Measurements from ENCODE around the gene ELK4. TPM values are rescaled to one million over a fixed set of nuclear protein-coding genes. Genes with fewer than 3 reads are reported as not detected.

ELK4 gene
- total and polyA plus RNA-seq, 2 donors (not counting 3 experiments of a cell fraction or from before 2014, with no cell fraction given) = 8.7 to 107 TPM

- peaks cover 0 to 2% of the 10 kb centered on the region in 2 experiments for H3K36me3 ChIP-seq (ENCODE audit: control insufficient read depth in 2 of 2, extremely low read depth in 1 of 2, insufficient read depth in 2 of 2, low read length in 2 of 2)
- dilution Hi-C loops (cut with MboI; ENCODE audit: extremely low pct_ligation_motif_present, low sequenced_read_pairs) (no loop called here), intact Hi-C loops (cut with micrococcal nuclease) (no loop called here)
- ChIA-PET CTCF (interaction anchor here (1.3 to 5.3 kb wide), 12 partner anchors 9 to 377 kb away, joined by 3 to 57 read pairs (median 8); partner anchors contain the start of gene ELK4), POLR2A (interaction anchor here (3.8 kb wide), 1 partner anchor 30 kb away, joined by 16 read pairs; no protein-coding TSS in a partner anchor)
- no TSS peak for BruUV-seq (replicated peaks)
- FAIRE-seq (peak; percentile 94), DNase-seq (ENCODE audit: low read depth, low spot score) (peak; percentile 94)
- peak overlapping the region; percentile 71 for H3K4me2 ChIP-seq (ENCODE audit: insufficient read depth, low read length)
- H4K20me1 ChIP-seq (replicated peaks; ENCODE audit: control insufficient read depth, extremely low read depth, insufficient read depth, low read length) = no peaks in the 10 kb centered on the region
- H3K27ac ChIP-seq (ENCODE audit: insufficient read depth, low read depth, low read length) = peak overlapping the region; percentile 98
- H3K27me3 ChIP-seq (ENCODE audit: control insufficient read depth in 2 of 2, insufficient read depth in 2 of 2, low read length in 2 of 2) = no peaks in the 10 kb centered on the region
- H3K4me1 ChIP-seq (ENCODE audit: control insufficient read depth, extremely low read depth, insufficient read depth, low read length) = peaks cover 41% of the 10 kb centered on the region
- H3K9me3 ChIP-seq (replicated peaks; ENCODE audit: control insufficient read depth, insufficient read depth, low read length) = no peaks in the 10 kb centered on the region
- H3K4me3 ChIP-seq (replicated peaks in 1 of 3; ENCODE audit: insufficient read depth in 1 of 3, low read depth in 1 of 3, low read length in 3 of 3) = peak overlapping the region in 1 of 3 experiments; percentile 12
- no peaks in the 10 kb centered on the region for H3K9me1 ChIP-seq (replicated peaks; ENCODE audit: control insufficient read depth, extremely low read depth, insufficient read depth, low read length)
- TF ChIP-seq, protein P1, sequence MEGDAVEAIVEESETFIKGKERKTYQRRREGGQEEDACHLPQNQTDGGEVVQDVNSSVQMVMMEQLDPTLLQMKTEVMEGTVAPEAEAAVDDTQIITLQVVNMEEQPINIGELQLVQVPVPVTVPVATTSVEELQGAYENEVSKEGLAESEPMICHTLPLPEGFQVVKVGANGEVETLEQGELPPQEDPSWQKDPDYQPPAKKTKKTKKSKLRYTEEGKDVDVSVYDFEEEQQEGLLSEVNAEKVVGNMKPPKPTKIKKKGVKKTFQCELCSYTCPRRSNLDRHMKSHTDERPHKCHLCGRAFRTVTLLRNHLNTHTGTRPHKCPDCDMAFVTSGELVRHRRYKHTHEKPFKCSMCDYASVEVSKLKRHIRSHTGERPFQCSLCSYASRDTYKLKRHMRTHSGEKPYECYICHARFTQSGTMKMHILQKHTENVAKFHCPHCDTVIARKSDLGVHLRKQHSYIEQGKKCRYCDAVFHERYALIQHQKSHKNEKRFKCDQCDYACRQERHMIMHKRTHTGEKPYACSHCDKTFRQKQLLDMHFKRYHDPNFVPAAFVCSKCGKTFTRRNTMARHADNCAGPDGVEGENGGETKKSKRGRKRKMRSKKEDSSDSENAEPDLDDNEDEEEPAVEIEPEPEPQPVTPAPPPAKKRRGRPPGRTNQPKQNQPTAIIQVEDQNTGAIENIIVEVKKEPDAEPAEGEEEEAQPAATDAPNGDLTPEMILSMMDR (IDR thresholded peaks at IDR 0.05; ENCODE audit: extremely low read depth in 1 of 2, insufficient read depth in 1 of 2, low read depth in 1 of 2, low read length in 2 of 2) = peak; percentile 16 to 23
- TF ChIP-seq GATA2 (IDR thresholded peaks at IDR 0.05; ENCODE audit: insufficient read depth, insufficient read length, low read depth, low read length) (no peak), MYC (IDR thresholded peaks at IDR 0.05; ENCODE audit: low read depth, low read length) (no peak), MAX (IDR thresholded peaks at IDR 0.05; ENCODE audit: insufficient read depth, insufficient read length) (no peak), JUN (IDR thresholded peaks at IDR 0.05; ENCODE audit: borderline replicate concordance, insufficient read depth, insufficient read length, low read depth) (peak; percentile 62), POLR2A (IDR thresholded peaks at IDR 0.05; ENCODE audit: low read depth, low read length) (no peak), FOS (IDR thresholded peaks at IDR 0.05; ENCODE audit: borderline replicate concordance, insufficient read depth, low read length) (peak; percentile 92), POLR2AphosphoS5 (IDR thresholded peaks at IDR 0.05; ENCODE audit: insufficient read depth, low read depth, low read length) (peak; percentile 46), EZH2 (IDR thresholded peaks at IDR 0.05; ENCODE audit: borderline replicate concordance, low read depth, low read length, severe bottlenecking) (no peak)
- no peaks in the 10 kb centered on the region for H3K79me2 ChIP-seq (ENCODE audit: control insufficient read depth, insufficient read depth, low read length)
- peak overlapping the region; percentile 89 for H3K9ac ChIP-seq (replicated peaks; ENCODE audit: extremely low read depth, insufficient read depth, low read length)
- H2AFZ ChIP-seq (ENCODE audit: low read depth, low read length) = no peak overlapping the region
Observed at GRCh38 chr1:205600085-205600484, 31.7 kb downstream of the ELK4 start.
